Measurements from ENCODE around the gene SH3D19. TPM values are rescaled to one million over a fixed set of nuclear protein-coding genes. Genes with fewer than 3 reads are reported as not detected.

The SH3D19 gene
- polyA plus RNA-seq, 3 donors, result not detected

- Mint-ChIP-seq H3K27me3 (ENCODE audit: low read depth in 3 of 3) (peaks cover 0 to 2% (median under 1%) of the 10 kb centered on the region in 3 donors), H3K4me1 (no peaks in the 10 kb centered on the region), H3K36me3 (no peaks in the 10 kb centered on the region), H3K4me3 (no peak overlapping the region), H3K27ac (peak overlapping the region in 1 of 7 donors; percentile 20), H3K9me3 (peaks cover 0 to 2% (median 0%) of the 10 kb centered on the region in 7 donors)
- H3K4me3 ChIP-seq (replicated peaks in 1 of 3; ENCODE audit: low read depth in 2 of 3, low read length in 3 of 3), result no peak overlapping the region
- no peak overlapping the region for H2AFZ ChIP-seq (ENCODE audit: insufficient read depth, low read depth, low read length, poor library complexity, severe bottlenecking)
- H3K4me2 ChIP-seq (replicated peaks; ENCODE audit: extremely low read depth, low read length, poor library complexity, severe bottlenecking), result no peak overlapping the region
- no peaks in the 10 kb centered on the region for H3K9me3 ChIP-seq (replicated peaks in 1 of 2; ENCODE audit: control insufficient read depth in 1 of 2, insufficient read depth in 1 of 2, low read length in 2 of 2)
- intact Hi-C loops (cut with micrococcal nuclease), result no loop called here
- no peak overlapping the region for H3K9ac ChIP-seq (ENCODE audit: insufficient read depth, low read length, poor library complexity, severe bottlenecking)
- no peaks in the 10 kb centered on the region for H4K20me1 ChIP-seq (ENCODE audit: insufficient read depth, low read length)
- no peak overlapping the region for H3K27ac ChIP-seq (ENCODE audit: low read depth in 1 of 2, low read length in 2 of 2)
- DNase-seq, result no peak
- WGBS (ENCODE audit: insufficient coverage), result no CpG with 5 or more reads among the region's 7 CpGs
- H3K27me3 ChIP-seq (ENCODE audit: control insufficient read depth in 2 of 2, insufficient read depth in 2 of 2, low read length in 2 of 2), result no peaks in the 10 kb centered on the region
- TF ChIP-seq CTCF (IDR thresholded peaks at IDR 0.05), result no peak
- H3K4me1 ChIP-seq (ENCODE audit: control insufficient read depth in 1 of 2, insufficient read depth in 2 of 2, low read length in 2 of 2), result no peaks in the 10 kb centered on the region
- no peaks in the 10 kb centered on the region for H3K36me3 ChIP-seq (replicated peaks in 1 of 2; ENCODE audit: control insufficient read depth in 1 of 2, insufficient read depth in 2 of 2, low read length in 2 of 2)
- H3K79me2 ChIP-seq (ENCODE audit: insufficient read depth, low read length), result no peaks in the 10 kb centered on the region
These were observed 57.4 kb downstream of the SH3D19 start for GRCh38 chr4:151267822-151268535.

- Histone ChIP-seq H2AFZ (ENCODE audit: insufficient read depth, low read depth, low read length, poor library complexity, severe bottlenecking) (no peak overlapping the region), H3K36me3 (replicated peaks in 1 of 2; ENCODE audit: control insufficient read depth in 1 of 2, insufficient read depth in 2 of 2, low read length in 2 of 2) (no peaks in the 10 kb centered on the region), H3K27me3 (ENCODE audit: control insufficient read depth in 2 of 2, insufficient read depth in 2 of 2, low read length in 2 of 2) (no peaks in the 10 kb centered on the region), H3K4me3 (replicated peaks in 1 of 3; ENCODE audit: low read depth in 2 of 3, low read length in 3 of 3) (no peak overlapping the region), H4K20me1 (ENCODE audit: insufficient read depth, low read length) (no peaks in the 10 kb centered on the region), H3K4me2 (replicated peaks; ENCODE audit: extremely low read depth, low read length, poor library complexity, severe bottlenecking) (no peak overlapping the region), H3K9me3 (replicated peaks in 1 of 2; ENCODE audit: control insufficient read depth in 1 of 2, insufficient read depth in 1 of 2, low read length in 2 of 2) (no peaks in the 10 kb centered on the region), H3K79me2 (ENCODE audit: insufficient read depth, low read length) (no peaks in the 10 kb centered on the region), H3K4me1 (ENCODE audit: control insufficient read depth in 1 of 2, insufficient read depth in 2 of 2, low read length in 2 of 2) (no peaks in the 10 kb centered on the region), H3K9ac (ENCODE audit: insufficient read depth, low read length, poor library complexity, severe bottlenecking) (no peak overlapping the region), H3K27ac (ENCODE audit: low read depth in 1 of 2, low read length in 2 of 2) (no peak overlapping the region)
- H3K9me3 Mint-ChIP-seq, result peaks cover 0 to 3% (median 0%) of the 10 kb centered on the region in 7 donors
- H3K27me3 Mint-ChIP-seq (ENCODE audit: low read depth in 3 of 3), result peaks cover 0 to 4% (median 0%) of the 10 kb centered on the region in 3 donors
- no peaks in the 10 kb centered on the region for H3K4me1 Mint-ChIP-seq
- no peak for TF ChIP-seq CTCF (IDR thresholded peaks at IDR 0.05)
- DNase-seq, result no peak
- WGBS (ENCODE audit: insufficient coverage), result no CpG with 5 or more reads among the region's 4 CpGs
- H3K36me3 Mint-ChIP-seq, result no peaks in the 10 kb centered on the region
- intact Hi-C loops (cut with micrococcal nuclease), result no loop called here
- no peak overlapping the region for H3K4me3 Mint-ChIP-seq
- H3K27ac Mint-ChIP-seq, result no peak overlapping the region
These were observed 58.3 kb downstream of the SH3D19 start for GRCh38 chr4:151267104-151267503.

Data from CD14-positive monocyte (primary cell).